Natural killer cell (primary cell): Measurements from ENCODE around the gene FSTL4. TPM values are rescaled to one million over a fixed set of nuclear protein-coding genes. Genes with fewer than 3 reads are reported as not detected.

Experiments
- ATAC-seq, 3 donors: fragments of 150-1000 bp in 2 of 3; fragments of 200-7000 bp in 1 of 3; cut with Tn5 transposase; 1 replicate in 1 of 3; 2 replicates in 2 of 3; pipeline ENCODE4 v1.10.0; 2021; ENCODE audit warnings: mild to moderate bottlenecking in 2 of 3, moderate library complexity in 2 of 3
- DNase-seq, 2 donors: peaks; one replicate each; pipeline versions ENCODE4 v3.0.0 to v3.0.0-alpha.2; 2013 to 2021; ENCODE audit warnings: mixed read lengths in 1 of 2
- H3K27ac ChIP-seq: one replicate; pipeline ENCODE4 v1.5.1; 2013; ENCODE audit warnings: mild to moderate bottlenecking, low read length
- H3K27me3 ChIP-seq: one replicate; pipeline ENCODE4 v1.6.1; 2013; ENCODE audit warnings: low read length; ENCODE audit not compliant: control insufficient read depth, insufficient read depth
- H3K36me3 ChIP-seq: one replicate; pipeline ENCODE4 v1.6.1; 2013; ENCODE audit warnings: low read length; ENCODE audit not compliant: control insufficient read depth, insufficient read depth
- H3K4me1 ChIP-seq: one replicate; pipeline ENCODE4 v1.6.1; 2013; ENCODE audit warnings: low read length; ENCODE audit not compliant: control insufficient read depth, insufficient read depth
- H3K4me3 ChIP-seq: one replicate; pipeline ENCODE4 v1.5.1; 2013; ENCODE audit warnings: low read length
- H3K9me3 ChIP-seq: one replicate; pipeline ENCODE4 v1.6.1; 2013; ENCODE audit warnings: low read length; ENCODE audit not compliant: control insufficient read depth, insufficient read depth
- H3K27ac Mint-ChIP-seq, 2 donors: one replicate each; pipeline ENCODE4 v1.8.0; 2022; ENCODE audit warnings: mild to moderate bottlenecking in 2 of 2, mixed read lengths in 2 of 2, moderate library complexity in 1 of 2
- H3K27me3 Mint-ChIP-seq, 2 donors: one replicate each; pipeline ENCODE4 v1.8.0; 2022; ENCODE audit warnings: low read depth in 2 of 2, mixed read lengths in 2 of 2
- H3K36me3 Mint-ChIP-seq: one replicate; pipeline ENCODE4 v1.8.0; 2022; ENCODE audit warnings: mixed read lengths
- H3K4me1 Mint-ChIP-seq, 2 donors: one replicate each; pipeline ENCODE4 v1.8.0; 2022; ENCODE audit warnings: mixed read lengths in 2 of 2
- H3K4me3 Mint-ChIP-seq: one replicate; pipeline ENCODE4 v1.8.0; 2022; ENCODE audit warnings: mild to moderate bottlenecking, moderate library complexity, mixed read lengths
- H3K9me3 Mint-ChIP-seq, 2 donors: one replicate each; pipeline ENCODE4 v1.8.0; 2022; ENCODE audit warnings: mixed read lengths in 2 of 2
- CTCF ChIP-seq: fragments of 200-600 bp; IDR thresholded peaks from one replicate; pipeline ENCODE4 v1.8.0; 2022; ENCODE audit warnings: antibody characterized with exemption
- WGBS: methylation state at CpG from one replicate; pipeline ENCODE4 v1.1.7; 2013; ENCODE audit warnings: missing lambda C conversion rate; ENCODE audit not compliant: insufficient coverage; 5-methylcytosine and 5-hydroxymethylcytosine counted together
- intact Hi-C: fragments of 100-400 bp; cut with micrococcal nuclease; formaldehyde crosslinking; loops from one replicate; pipeline ENCODE4 v1.14.2; 2022
- total RNA-seq, 4 donors: library from RNA; stranded (reverse); fragments of 120-200 nt in 1 of 4; gene quantifications; one replicate each; pipeline versions ENCODE4 v1.2.3 to v1.2.4, GENCODE V29; 2013 to 2022

The FSTL4 gene
- under 1 TPM; 0.11 to 0.75 (median 0.55) TPM for total RNA-seq
- 0.29 TPM for total RNA-seq (2013)

GRCh38 chr5:133612249-133612860 lies at the start of gene FSTL4:
FSTL4 (minus strand) TSS chr5:133612541.
- H3K27me3 ChIP-seq: peaks cover 26% of the 10 kb centered on the region
- DNase-seq (peak in 1 of 2 donors; percentile 40), ATAC-seq (peak in 1 of 3 donors; percentile 42)
- H3K27ac Mint-ChIP-seq: no peak within 1 kb of the TSS
- TF ChIP-seq CTCF: no peak
- peaks cover 6% of the 10 kb centered on the region for H3K36me3 Mint-ChIP-seq
- H3K27me3 Mint-ChIP-seq: peaks cover 49 to 56% of the 10 kb centered on the region in 2 donors
- H3K4me3 Mint-ChIP-seq: peak within 1 kb of the TSS; percentile 61
- WGBS: 1% methylated on average over 74 of the region's 74 CpGs
- H3K4me3 ChIP-seq: no peak within 1 kb of the TSS
- H3K36me3 ChIP-seq: no peaks in the 10 kb centered on the region
- H3K9me3 Mint-ChIP-seq: no peaks in the 10 kb centered on the region
- H3K4me1 Mint-ChIP-seq: peaks cover 5 to 6% of the 10 kb centered on the region in 2 donors
- no peak within 1 kb of the TSS for H3K27ac ChIP-seq
- intact Hi-C loops: no loop called here
- peaks cover 8% of the 10 kb centered on the region for H3K4me1 ChIP-seq
- H3K9me3 ChIP-seq: no peaks in the 10 kb centered on the region

DNA sequence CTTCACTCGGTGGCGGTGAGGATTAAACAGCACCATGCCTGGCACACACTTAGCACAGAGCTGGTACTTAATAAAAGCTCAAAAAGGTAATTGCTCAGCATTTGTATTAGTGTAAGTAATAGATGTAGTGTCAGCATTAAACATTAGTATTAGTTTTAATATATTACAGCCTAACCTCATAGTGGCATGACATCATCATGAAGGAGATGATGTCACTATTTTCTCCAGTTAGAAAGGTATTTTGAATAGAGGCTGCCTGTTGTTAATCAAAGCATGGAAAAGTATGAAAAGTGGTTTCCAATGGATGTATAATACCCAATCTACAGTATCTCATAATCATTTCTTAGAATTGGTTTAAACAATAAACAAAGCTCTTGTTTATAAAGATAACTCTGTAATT lies 49.0 kb upstream of the FSTL4 start:
- Mint-ChIP-seq H3K9me3 (no peaks in the 10 kb centered on the region), H3K36me3 (no peaks in the 10 kb centered on the region), H3K4me1 (no peaks in the 10 kb centered on the region), H3K27me3 (peaks cover 4 to 7% of the 10 kb centered on the region in 2 donors), H3K27ac (no peak overlapping the region), H3K4me3 (no peak overlapping the region)
- H3K4me3 ChIP-seq: no peak overlapping the region
- no peaks in the 10 kb centered on the region for H3K27me3 ChIP-seq
- 100% methylated on average over 2 of the region's 2 CpGs for WGBS
- no peak for ATAC-seq
- intact Hi-C loops: no loop called here
- H3K36me3 ChIP-seq: no peaks in the 10 kb centered on the region
- no peak for TF ChIP-seq CTCF
- DNase-seq: no peak
- H3K4me1 ChIP-seq: no peaks in the 10 kb centered on the region
- H3K27ac ChIP-seq: no peak overlapping the region
- no peaks in the 10 kb centered on the region for H3K9me3 ChIP-seq

DNA sequence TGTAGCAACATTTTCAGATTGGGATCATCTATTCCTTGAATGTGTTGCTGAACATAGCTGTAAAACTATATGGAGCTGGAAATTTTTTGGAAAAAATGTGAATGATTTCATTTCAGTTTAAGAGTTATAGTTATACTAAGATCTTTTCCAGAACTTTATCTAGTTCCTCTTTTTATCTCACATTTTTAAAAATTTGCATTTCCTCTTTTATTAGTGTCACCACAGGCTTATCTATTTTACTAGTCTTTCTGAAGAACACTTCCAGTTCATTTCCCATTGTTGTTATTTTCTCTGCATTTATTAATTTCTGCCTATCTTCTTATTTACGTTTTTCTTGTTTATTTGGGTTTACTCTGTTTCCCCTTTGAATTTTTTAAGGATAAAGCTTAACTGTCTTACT lies 46.0 kb upstream of the FSTL4 start:
- Histone ChIP-seq H3K36me3 (no peaks in the 10 kb centered on the region), H3K4me1 (no peaks in the 10 kb centered on the region), H3K27me3 (no peaks in the 10 kb centered on the region), H3K4me3 (no peak overlapping the region), H3K9me3 (no peaks in the 10 kb centered on the region), H3K27ac (no peak overlapping the region)
- Mint-ChIP-seq H3K27me3 (peaks cover 0 to 7% of the 10 kb centered on the region in 2 donors), H3K4me1 (no peaks in the 10 kb centered on the region), H3K4me3 (no peak overlapping the region), H3K27ac (no peak overlapping the region), H3K36me3 (no peaks in the 10 kb centered on the region), H3K9me3 (no peaks in the 10 kb centered on the region)
- no peak for ATAC-seq
- DNase-seq: no peak
- intact Hi-C loops: no loop called here
- WGBS: no CpG with 5 or more reads among the region's 1 CpG
- TF ChIP-seq CTCF: no peak

- Mint-ChIP-seq H3K36me3 (no peaks in the 10 kb centered on the region), H3K27me3 (peaks cover 5 to 13% of the 10 kb centered on the region in 2 donors), H3K9me3 (no peaks in the 10 kb centered on the region), H3K27ac (no peak overlapping the region), H3K4me3 (no peak overlapping the region), H3K4me1 (no peaks in the 10 kb centered on the region)
- H3K27ac ChIP-seq: no peak overlapping the region
- no peaks in the 10 kb centered on the region for H3K4me1 ChIP-seq
- TF ChIP-seq CTCF: no peak
- DNase-seq (no peak), ATAC-seq (no peak)
- intact Hi-C loops: no loop called here
- no peaks in the 10 kb centered on the region for H3K27me3 ChIP-seq
- no peaks in the 10 kb centered on the region for H3K36me3 ChIP-seq
- WGBS: 87% methylated on average over 5 of the region's 5 CpGs
- H3K4me3 ChIP-seq: no peak overlapping the region
- no peaks in the 10 kb centered on the region for H3K9me3 ChIP-seq
Observed at GRCh38 chr5:133657036-133657435, 44.7 kb upstream of the FSTL4 start.
